Right atrium auricular region (tissue), 2 donors: Measurements from ENCODE around the gene PHACTR1. TPM values are rescaled to one million over a fixed set of nuclear protein-coding genes. Genes with fewer than 3 reads are reported as not detected.
A peak's percentile ranks its signal among the peaks of the same experiment; 100 is the strongest.

Source experiments
- DNase-seq: peaks from one replicate; pipeline ENCODE4 v3.0.0-alpha.2; 2019; ENCODE audit warnings: low spot score
- H3K27ac ChIP-seq, 2 donors: fragments of 200-600 bp; sonication (generic); 1 replicate in 1 of 2; 2 replicates in 1 of 2; pipeline ENCODE4 v1.5.1; 2016 to 2019
- H3K27me3 ChIP-seq, 2 donors: fragments of 200-600 bp; sonication (generic); one replicate each; pipeline versions ENCODE4 v1.5.1 to v1.6.0; 2017 to 2019
- H3K36me3 ChIP-seq: fragments of 200-600 bp; sonication (generic); one replicate; pipeline ENCODE4 v1.5.1; 2016
- H3K4me1 ChIP-seq, 2 donors: fragments of 200-600 bp; sonication (generic); one replicate each; pipeline versions ENCODE4 v1.5.1 to v1.6.0; 2017 to 2019
- H3K4me3 ChIP-seq, 2 donors: fragments of 200-600 bp; sonication (generic); 1 replicate in 1 of 2; 2 replicates in 1 of 2; pipeline ENCODE4 v1.5.1; 2017 to 2019; ENCODE audit warnings: mild to moderate bottlenecking in 1 of 2, moderate library complexity in 1 of 2
- H3K9me3 ChIP-seq, 2 donors: fragments of 200-600 bp; sonication (generic); one replicate each; pipeline ENCODE4 v1.5.1; 2019
- CTCF ChIP-seq, 2 donors: fragments of 200-600 bp; sonication (generic); IDR thresholded peaks; one replicate each; pipeline ENCODE4 v1.5.1; 2019; ENCODE audit warnings: antibody characterized with exemption in 2 of 2
- total RNA-seq, 2 donors: library from RNA; depleted of rRNA; stranded (reverse); fragments of >200 nt; gene quantifications; one replicate each; pipeline ENCODE4 v1.1.0, GENCODE V29; 2016

PHACTR1 gene
- total RNA-seq, 2 donors from 2014 or later = 19.1 to 46.0 TPM

- Histone ChIP-seq H3K4me3 (no peak overlapping the region), H3K9me3 (no peaks in the 10 kb centered on the region), H3K27ac (no peak overlapping the region), H3K27me3 (no peaks in the 10 kb centered on the region), H3K4me1 (peaks cover 0 to 3% of the 10 kb centered on the region in 2 donors), H3K36me3 (peaks cover 20% of the 10 kb centered on the region)
- no peak for TF ChIP-seq CTCF (IDR thresholded peaks at IDR 0.05)
- peak; percentile 36 for DNase-seq
Measured at GRCh38 chr6:13292774-13293173, 576.2 kb downstream of the PHACTR1 start.

- no peak overlapping the region for H3K4me3 ChIP-seq
- no peaks in the 10 kb centered on the region for H3K9me3 ChIP-seq
- no peaks in the 10 kb centered on the region for H3K27me3 ChIP-seq
- peak; percentile 48 for DNase-seq
- no peak overlapping the region for H3K27ac ChIP-seq
- peaks cover 0 to 3% of the 10 kb centered on the region in 2 donors for H3K4me1 ChIP-seq
- no peak for TF ChIP-seq CTCF (IDR thresholded peaks at IDR 0.05)
- peaks cover 19% of the 10 kb centered on the region for H3K36me3 ChIP-seq
Measured at GRCh38 chr6:13294499-13295069, 578.0 kb downstream of the PHACTR1 start.

GRCh38 chr6:13295576-13295975 lies 579.0 kb downstream of the PHACTR1 start:
- no peak for TF ChIP-seq CTCF (IDR thresholded peaks at IDR 0.05)
- Histone ChIP-seq H3K9me3 (no peaks in the 10 kb centered on the region), H3K4me3 (no peak overlapping the region), H3K4me1 (peaks cover 0 to 3% of the 10 kb centered on the region in 2 donors), H3K27me3 (no peaks in the 10 kb centered on the region), H3K36me3 (peaks cover 25% of the 10 kb centered on the region), H3K27ac (no peak overlapping the region)
- DNase-seq = peak; percentile 32

GRCh38 chr6:13296536-13296997 lies 580.0 kb downstream of the PHACTR1 start:
- no peak for TF ChIP-seq CTCF (IDR thresholded peaks at IDR 0.05)
- no peaks in the 10 kb centered on the region for H3K27me3 ChIP-seq
- no peaks in the 10 kb centered on the region for H3K9me3 ChIP-seq
- H3K27ac ChIP-seq = no peak overlapping the region
- H3K36me3 ChIP-seq = peaks cover 26% of the 10 kb centered on the region
- no peak overlapping the region for H3K4me3 ChIP-seq
- H3K4me1 ChIP-seq = peaks cover 0 to 3% of the 10 kb centered on the region in 2 donors
- no peak for DNase-seq

- no peaks in the 10 kb centered on the region for H3K27me3 ChIP-seq
- no peak overlapping the region for H3K4me3 ChIP-seq
- H3K4me1 ChIP-seq = peaks cover 0 to 8% of the 10 kb centered on the region in 2 donors
- TF ChIP-seq CTCF (IDR thresholded peaks at IDR 0.05) = no peak
- H3K9me3 ChIP-seq = no peaks in the 10 kb centered on the region
- peaks cover 26% of the 10 kb centered on the region for H3K36me3 ChIP-seq
- peak; percentile 30 for DNase-seq
- H3K27ac ChIP-seq = no peak overlapping the region
Measured at GRCh38 chr6:13297391-13297790, 580.8 kb downstream of the PHACTR1 start.

- H3K36me3 ChIP-seq = peaks cover 26% of the 10 kb centered on the region
- TF ChIP-seq CTCF (IDR thresholded peaks at IDR 0.05) = no peak
- peaks cover 0 to 19% of the 10 kb centered on the region in 2 donors for H3K4me1 ChIP-seq
- no peaks in the 10 kb centered on the region for H3K27me3 ChIP-seq
- H3K4me3 ChIP-seq = no peak overlapping the region
- DNase-seq = no peak
- no peak overlapping the region for H3K27ac ChIP-seq
- no peaks in the 10 kb centered on the region for H3K9me3 ChIP-seq
Measured at GRCh38 chr6:13298446-13298845, 581.9 kb downstream of the PHACTR1 start.
